Trophoblast cell (in vitro differentiated cells and primary cell): ENCODE results near the gene DDX3X.

Experiments used
- DNase-seq, 2 donors: peaks; one replicate each; pipeline ENCODE4 v3.0.0-alpha.2; 2016
- H2AFZ ChIP-seq: 2 replicates; pipeline ENCODE4 v1.6.1; 2013; ENCODE audit warnings: low read length, moderate library complexity, mild to moderate bottlenecking; ENCODE audit not compliant: insufficient read depth, poor library complexity
- H2AK5ac ChIP-seq: 2 replicates; pipeline ENCODE4 v1.6.1; 2013; ENCODE audit warnings: mild to moderate bottlenecking, low read length
- H2BK120ac ChIP-seq: 2 replicates; pipeline ENCODE4 v1.6.1; 2013; ENCODE audit warnings: low read length, mild to moderate bottlenecking, moderate library complexity; ENCODE audit not compliant: insufficient read depth, poor library complexity
- H2BK12ac ChIP-seq: 2 replicates; pipeline ENCODE4 v1.6.1; 2013; ENCODE audit warnings: mild to moderate bottlenecking, low read length, moderate library complexity
- H2BK5ac ChIP-seq: 2 replicates; pipeline ENCODE4 v1.6.1; 2013; ENCODE audit warnings: low read length, low read depth, moderate library complexity, mild to moderate bottlenecking; ENCODE audit not compliant: poor library complexity
- H3K14ac ChIP-seq: 2 replicates; pipeline ENCODE4 v1.6.1; 2013; ENCODE audit warnings: mild to moderate bottlenecking, low read length
- H3K18ac ChIP-seq: 2 replicates; pipeline ENCODE4 v1.6.1; 2013; ENCODE audit warnings: mild to moderate bottlenecking, low read length
- H3K23ac ChIP-seq: 2 replicates; pipeline ENCODE4 v1.6.1; 2013; ENCODE audit warnings: low read length
- H3K27ac ChIP-seq: 2 replicates; pipeline ENCODE4 v1.5.1; 2013; ENCODE audit warnings: low read depth, mild to moderate bottlenecking, inconsistent platforms, low read length, moderate library complexity
- H3K27me3 ChIP-seq: 2 replicates; pipeline ENCODE4 v1.6.1; 2013; ENCODE audit warnings: inconsistent platforms, mild to moderate bottlenecking, low read length, moderate library complexity; ENCODE audit not compliant: insufficient read depth
- H3K36me3 ChIP-seq, 2 experiments: 1 replicate in 1 of 2; 2 replicates in 1 of 2; pipeline ENCODE4 v1.6.1; 2013; ENCODE audit warnings: low read length in 2 of 2, mild to moderate bottlenecking in 2 of 2, moderate library complexity in 1 of 2; ENCODE audit not compliant: insufficient read depth in 2 of 2, control insufficient read depth in 1 of 2
- H3K4ac ChIP-seq: 2 replicates; pipeline ENCODE4 v1.6.1; 2013; ENCODE audit warnings: low read depth, mild to moderate bottlenecking, low read length, moderate library complexity
- H3K4me1 ChIP-seq, 2 experiments: 1 replicate in 1 of 2; 2 replicates in 1 of 2; pipeline ENCODE4 v1.6.1; 2013; ENCODE audit warnings: low read length in 2 of 2, mild to moderate bottlenecking in 2 of 2, moderate library complexity in 1 of 2; ENCODE audit not compliant: insufficient read depth in 2 of 2, control insufficient read depth in 1 of 2
- H3K4me2 ChIP-seq: 2 replicates; pipeline ENCODE4 v1.6.1; 2013; ENCODE audit warnings: inconsistent platforms, mild to moderate bottlenecking, low read length, moderate library complexity
- H3K4me3 ChIP-seq: 2 replicates; pipeline ENCODE4 v1.5.1; 2013; ENCODE audit warnings: mild to moderate bottlenecking, low read depth, low read length, inconsistent platforms
- H3K79me1 ChIP-seq: one replicate; pipeline ENCODE4 v1.6.1; 2013; ENCODE audit warnings: low read length
- H3K79me2 ChIP-seq: 2 replicates; pipeline ENCODE4 v1.6.1; 2013; ENCODE audit warnings: low read length, mild to moderate bottlenecking; ENCODE audit not compliant: control insufficient read depth, insufficient read depth, poor library complexity
- H3K9ac ChIP-seq: 2 replicates; pipeline ENCODE4 v1.6.1; 2013; ENCODE audit warnings: mild to moderate bottlenecking, low read length
- H3K9me3 ChIP-seq: 2 replicates; pipeline ENCODE4 v1.6.1; 2013; ENCODE audit warnings: low read depth, mild to moderate bottlenecking, control low read depth, inconsistent platforms, low read length; ENCODE audit not compliant: insufficient read depth
- H4K12ac ChIP-seq: 2 replicates; pipeline ENCODE4 v1.6.1; 2013; ENCODE audit warnings: low read depth, mild to moderate bottlenecking, low read length, moderate library complexity
- H4K8ac ChIP-seq: 2 replicates; pipeline ENCODE4 v1.6.1; 2013; ENCODE audit warnings: low read depth, mild to moderate bottlenecking, low read length, moderate library complexity
- H4K91ac ChIP-seq: one replicate; pipeline ENCODE4 v1.6.1; 2013; ENCODE audit warnings: low read depth, mild to moderate bottlenecking, low read length, moderate library complexity
- WGBS: extraction: QIAGEN DNeasy Blood & Tissue Kit; methylation state at CpG from one replicate; pipeline ENCODE4 v1.1.7; 2013; ENCODE audit warnings: missing lambda C conversion rate; ENCODE audit not compliant: insufficient read length, insufficient coverage; ENCODE audit errors: extremely low coverage; 5-methylcytosine and 5-hydroxymethylcytosine counted together

Gene DDX3X

DNA sequence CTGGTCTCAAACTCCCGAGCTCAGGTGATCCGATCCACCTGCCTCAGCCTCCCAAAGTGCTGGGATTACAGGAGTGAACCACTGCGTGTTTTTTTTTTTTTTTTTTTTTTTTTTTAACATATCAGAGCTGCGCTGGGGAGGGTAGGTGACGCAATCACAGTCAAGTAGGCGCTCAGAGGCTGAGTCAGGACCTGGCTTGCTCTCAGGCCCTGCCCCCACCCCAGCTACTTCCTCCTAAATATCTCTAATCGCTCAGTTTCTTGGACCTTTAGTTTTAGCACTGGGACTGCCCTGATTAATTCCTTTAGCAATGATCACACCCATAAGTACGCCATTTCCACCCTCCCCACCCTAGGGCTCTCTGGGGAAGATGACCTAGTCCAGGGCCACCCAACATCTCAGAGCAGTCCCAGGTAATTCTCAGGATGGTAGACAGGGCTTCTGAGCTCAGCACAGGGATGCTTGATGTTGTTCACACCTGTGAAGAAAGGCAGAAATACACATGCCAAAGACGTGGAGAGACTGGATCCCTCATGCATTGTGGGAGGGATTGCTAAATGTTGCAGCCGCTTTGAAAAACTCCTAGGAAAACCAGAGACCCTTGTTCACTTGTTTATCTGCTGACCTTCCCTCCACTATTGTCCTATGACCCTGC lies 50.2 kb downstream of the DDX3X start:
- Histone ChIP-seq H3K14ac (peak overlapping the region; percentile 82), H3K27me3 (no peaks in the 10 kb centered on the region), H3K27ac (peak overlapping the region; percentile 71), H2AK5ac (no peak overlapping the region), H3K79me2 (no peaks in the 10 kb centered on the region), H3K4ac (peak overlapping the region; percentile 75), H4K91ac (peak overlapping the region; percentile 90), H3K18ac (peak overlapping the region; percentile 84), H2AFZ (no peak overlapping the region), H4K8ac (peak overlapping the region; percentile 70), H2BK5ac (peak overlapping the region; percentile 93), H2BK120ac (peak overlapping the region; percentile 96), H3K9ac (no peak overlapping the region), H3K4me2 (no peak overlapping the region), H4K12ac (peak overlapping the region; percentile 54), H3K9me3 (no peaks in the 10 kb centered on the region), H3K4me3 (no peak overlapping the region), H3K23ac (no peak overlapping the region), H3K36me3 (no peaks in the 10 kb centered on the region), H3K79me1 (peaks cover 18% of the 10 kb centered on the region), H2BK12ac (peak overlapping the region; percentile 91), H3K4me1 (peaks cover 12 to 17% of the 10 kb centered on the region in 2 experiments)
- WGBS: no CpG with 5 or more reads among the region's 10 CpGs
- peak; percentile 75 to 77 for DNase-seq

- no CpG with 5 or more reads among the region's 8 CpGs for WGBS
- Histone ChIP-seq H4K8ac (no peak overlapping the region), H3K27ac (no peak overlapping the region), H2BK120ac (no peak overlapping the region), H3K79me2 (no peaks in the 10 kb centered on the region), H4K91ac (no peak overlapping the region), H2BK5ac (no peak overlapping the region), H2AFZ (no peak overlapping the region), H3K14ac (no peak overlapping the region), H3K18ac (no peak overlapping the region), H3K4ac (no peak overlapping the region), H4K12ac (no peak overlapping the region), H3K9ac (no peak overlapping the region), H3K36me3 (no peaks in the 10 kb centered on the region), H2AK5ac (no peak overlapping the region), H3K9me3 (no peaks in the 10 kb centered on the region), H2BK12ac (no peak overlapping the region), H3K4me1 (peaks cover 10 to 15% of the 10 kb centered on the region in 2 experiments), H3K27me3 (no peaks in the 10 kb centered on the region), H3K79me1 (peaks cover 12% of the 10 kb centered on the region), H3K23ac (no peak overlapping the region), H3K4me3 (no peak overlapping the region), H3K4me2 (no peak overlapping the region)
- peak in 1 of 2 donors; percentile 27 for DNase-seq
These were observed 52.4 kb downstream of the DDX3X start for GRCh38 chrX:41386222-41386990.

DNA sequence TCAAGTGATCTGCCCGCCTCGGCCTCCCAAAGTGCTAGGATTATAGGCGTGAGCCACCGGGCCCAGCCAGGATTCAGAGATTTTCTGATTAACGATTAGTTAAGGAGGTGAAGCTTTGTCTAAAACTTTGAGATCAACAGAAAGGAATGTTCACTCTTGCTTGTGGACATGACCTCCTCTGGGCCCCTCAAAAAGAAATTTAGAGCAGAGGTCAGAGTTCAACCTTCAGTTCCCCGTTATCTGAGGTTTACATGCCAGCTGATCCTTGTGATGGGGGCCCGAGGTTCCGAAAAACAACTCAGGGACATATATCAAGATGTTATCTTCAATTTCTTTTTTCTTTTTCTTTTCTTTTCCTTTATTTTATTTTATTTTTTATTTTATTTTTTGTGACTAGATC lies 54.6 kb downstream of the DDX3X start:
- H3K4ac ChIP-seq: no peak overlapping the region
- H3K23ac ChIP-seq: no peak overlapping the region
- no CpG with 5 or more reads among the region's 8 CpGs for WGBS
- H3K18ac ChIP-seq: no peak overlapping the region
- H4K12ac ChIP-seq: no peak overlapping the region
- no peak overlapping the region for H4K91ac ChIP-seq
- no peak overlapping the region for H4K8ac ChIP-seq
- no peak overlapping the region for H3K9ac ChIP-seq
- H3K27me3 ChIP-seq: no peaks in the 10 kb centered on the region
- no peak overlapping the region for H2BK12ac ChIP-seq
- H2BK5ac ChIP-seq: no peak overlapping the region
- no peaks in the 10 kb centered on the region for H3K36me3 ChIP-seq
- no peak overlapping the region for H2AK5ac ChIP-seq
- no peak overlapping the region for H3K14ac ChIP-seq
- peaks cover 4% of the 10 kb centered on the region in 2 experiments for H3K4me1 ChIP-seq
- H3K27ac ChIP-seq: no peak overlapping the region
- H2AFZ ChIP-seq: no peak overlapping the region
- no peaks in the 10 kb centered on the region for H3K79me2 ChIP-seq
- peaks cover 4% of the 10 kb centered on the region for H3K79me1 ChIP-seq
- H3K4me3 ChIP-seq: no peak overlapping the region
- H3K9me3 ChIP-seq: no peaks in the 10 kb centered on the region
- no peak overlapping the region for H3K4me2 ChIP-seq
- no peak for DNase-seq
- H2BK120ac ChIP-seq: no peak overlapping the region

DNA sequence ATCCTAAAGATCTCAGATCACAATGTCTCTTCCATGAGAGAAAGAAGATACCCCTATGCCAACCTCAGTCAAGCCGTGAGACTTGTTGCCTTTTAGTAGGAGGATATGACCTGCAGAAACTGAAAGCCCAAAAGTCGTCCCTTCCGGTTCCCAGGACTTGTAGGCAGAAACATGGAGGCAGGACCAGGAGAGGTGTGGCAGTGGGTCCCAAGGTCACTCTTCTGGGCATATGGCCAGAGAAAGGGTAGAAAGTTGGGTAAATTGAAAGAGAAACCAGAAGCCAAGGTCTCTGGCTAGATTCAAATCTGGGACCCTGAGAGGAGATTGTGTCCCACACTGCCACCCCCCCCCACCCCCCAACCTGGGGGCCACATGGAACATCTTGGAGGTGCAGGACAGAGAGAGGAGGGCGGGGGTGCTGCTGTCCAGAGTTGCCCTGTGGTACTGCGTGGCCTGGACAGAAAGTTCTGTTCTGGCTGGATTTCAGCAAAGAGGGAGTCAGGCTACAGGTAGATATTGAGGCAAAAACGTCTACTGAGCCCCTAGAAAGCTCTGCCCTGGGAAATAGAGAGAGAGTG lies 55.4 kb downstream of the DDX3X start:
- Histone ChIP-seq H3K4me1 (peaks cover 0 to under 1% of the 10 kb centered on the region in 2 experiments), H3K18ac (no peak overlapping the region), H2AFZ (no peak overlapping the region), H2BK12ac (no peak overlapping the region), H3K4me3 (no peak overlapping the region), H4K8ac (no peak overlapping the region), H2BK5ac (no peak overlapping the region), H2BK120ac (no peak overlapping the region), H4K91ac (no peak overlapping the region), H3K79me2 (no peaks in the 10 kb centered on the region), H3K23ac (no peak overlapping the region), H3K14ac (no peak overlapping the region), H3K9ac (no peak overlapping the region), H3K4me2 (no peak overlapping the region), H3K4ac (no peak overlapping the region), H3K27me3 (no peaks in the 10 kb centered on the region), H3K27ac (no peak overlapping the region), H3K9me3 (no peaks in the 10 kb centered on the region), H4K12ac (no peak overlapping the region), H2AK5ac (no peak overlapping the region), H3K36me3 (no peaks in the 10 kb centered on the region), H3K79me1 (peaks cover under 1% of the 10 kb centered on the region)
- no peak for DNase-seq
- WGBS: no CpG with 5 or more reads among the region's 6 CpGs
